T-cell (primary cell): ENCODE data around the gene ETS2. TPM values are rescaled to one million over a fixed set of nuclear protein-coding genes. Genes with fewer than 3 reads are reported as not detected.

Experiments used
- ATAC-seq, 4 experiments: fragments of 200-7000 bp in 3 of 4; fragments of 150-1000 bp in 1 of 4; cut with Tn5 transposase; replicated peaks in 1 of 4; 1 replicate in 3 of 4; 2 replicates in 1 of 4; pipeline ENCODE4 v1.10.0; 2021; ENCODE audit warnings: moderate library complexity in 3 of 4, mild to moderate bottlenecking in 2 of 4, moderate number of reproducible peaks in 1 of 4
- CTCF ChIA-PET, 2 donors: fragments of 300-600 bp; sonication (Branson Sonifier 250); formaldehyde crosslinking; loops; one replicate each; lab custom pipeline; 2022; ENCODE audit warnings: antibody characterized with exemption in 2 of 2; lab: Charles Lee
- POLR2A ChIA-PET, 2 donors: fragments of 300-600 bp; sonication (Branson Sonifier 250); formaldehyde crosslinking; loops; one replicate each; lab custom pipeline; 2022; ENCODE audit warnings: antibody characterized with exemption in 2 of 2; lab: Charles Lee
- DNase-seq, 35 experiments: peaks; one replicate each; pipeline versions ENCODE4 v3.0.0 to v3.0.0-alpha.2; 2013 to 2023
- H3K27ac ChIP-seq: one replicate; pipeline ENCODE4 v1.5.1; 2013; ENCODE audit warnings: low read length
- H3K27me3 ChIP-seq, 2 experiments: replicated peaks in 1 of 2; 1 replicate in 1 of 2; 2 replicates in 1 of 2; pipeline versions ENCODE4 v1.6.1 to v1.7.0; 2013; ENCODE audit warnings: low read length in 1 of 2, mixed read lengths in 1 of 2; ENCODE audit not compliant: control insufficient read depth in 2 of 2, insufficient read depth in 2 of 2; ENCODE audit errors: extremely low read depth in 1 of 2
- H3K36me3 ChIP-seq, 2 donors: 1 replicate in 1 of 2; 2 replicates in 1 of 2; pipeline versions ENCODE4 v1.6.1 to v1.7.0; 2013; ENCODE audit warnings: low read length in 1 of 2; ENCODE audit not compliant: control insufficient read depth in 2 of 2, insufficient read depth in 1 of 2; ENCODE audit errors: extremely low read depth in 1 of 2
- H3K4me1 ChIP-seq, 2 experiments: 1 replicate in 1 of 2; 2 replicates in 1 of 2; pipeline versions ENCODE4 v1.6.1 to v1.7.0; 2013; ENCODE audit warnings: low read length in 2 of 2, mixed read lengths in 1 of 2; ENCODE audit not compliant: insufficient read depth in 2 of 2, control insufficient read depth in 1 of 2; ENCODE audit errors: extremely low read depth in 1 of 2
- H3K4me3 ChIP-seq, 2 donors: 1 replicate in 1 of 2; 2 replicates in 1 of 2; pipeline versions ENCODE4 v1.5.1 to v1.7.0; 2013; ENCODE audit warnings: mild to moderate bottlenecking in 2 of 2, low read length in 1 of 2, moderate library complexity in 1 of 2; ENCODE audit not compliant: control insufficient read depth in 1 of 2; ENCODE audit errors: extremely low read depth in 1 of 2
- H3K9me3 ChIP-seq: 2 replicates; pipeline ENCODE4 v1.7.0; 2013
- H3K27ac Mint-ChIP-seq, 2 donors: one replicate each; pipeline ENCODE4 v1.8.0; 2020 to 2021; ENCODE audit warnings: mild to moderate bottlenecking in 2 of 2, mixed read lengths in 2 of 2
- H3K27me3 Mint-ChIP-seq, 2 donors: one replicate each; pipeline ENCODE4 v1.8.0; 2021 to 2022; ENCODE audit warnings: mixed read lengths in 2 of 2
- H3K36me3 Mint-ChIP-seq: one replicate; pipeline ENCODE4 v1.8.0; 2021; ENCODE audit warnings: mixed read lengths
- H3K4me1 Mint-ChIP-seq, 3 donors: one replicate each; pipeline ENCODE4 v1.8.0; 2020 to 2022; ENCODE audit warnings: mixed read lengths in 3 of 3, mild to moderate bottlenecking in 1 of 3
- H3K4me3 Mint-ChIP-seq, 3 donors: one replicate each; pipeline ENCODE4 v1.8.0; 2020 to 2022; ENCODE audit warnings: mild to moderate bottlenecking in 3 of 3, mixed read lengths in 3 of 3, moderate library complexity in 3 of 3
- H3K9me3 Mint-ChIP-seq, 3 donors: one replicate each; pipeline ENCODE4 v1.8.0; 2020 to 2022; ENCODE audit warnings: mixed read lengths in 3 of 3
- WGBS: methylation state at CpG from one replicate; pipeline ENCODE4 v1.1.5; 2013; ENCODE audit warnings: missing lambda C conversion rate; ENCODE audit not compliant: insufficient coverage; 5-methylcytosine and 5-hydroxymethylcytosine counted together
- total RNA-seq, 35 experiments: library from RNA in 6 of 35; stranded (reverse) in 6 of 35; fragments of 120-200 nt in 1 of 35; gene quantifications; one replicate each; pipeline versions ENCODE4 v1.2.1 to v1.2.4 and lab custom pipeline; 2013 to 2026

The ETS2 gene
- total RNA-seq, 5 donors from 2014 or later (not counting 1 experiment from before 2014, with no cell fraction given), result 12.3 to 17.3 (median 16.5) TPM

GRCh38 chr21:38798481-38798882 is 7.2 kb upstream of the ETS2 start:
- H3K27me3 Mint-ChIP-seq, result peaks cover 0 to 6% of the 10 kb centered on the region in 2 donors
- Histone ChIP-seq H3K27ac (no peak overlapping the region), H3K36me3 (no peaks in the 10 kb centered on the region), H3K9me3 (no peaks in the 10 kb centered on the region), H3K4me3 (no peak overlapping the region), H3K27me3 (peaks cover 0 to 10% of the 10 kb centered on the region in 2 experiments), H3K4me1 (no peaks in the 10 kb centered on the region)
- ChIA-PET CTCF (no interaction called here), POLR2A (no interaction called here)
- ATAC-seq (no peak), DNase-seq (no peak)
- 63% methylated on average over 4 of the region's 7 CpGs for WGBS
- no peak overlapping the region for H3K27ac Mint-ChIP-seq
- no peaks in the 10 kb centered on the region for H3K9me3 Mint-ChIP-seq
- no peak overlapping the region for H3K4me3 Mint-ChIP-seq
- no peaks in the 10 kb centered on the region for H3K4me1 Mint-ChIP-seq
- H3K36me3 Mint-ChIP-seq, result no peaks in the 10 kb centered on the region

GRCh38 chr21:38800046-38800758 is 5.5 kb upstream of the ETS2 start:
- ATAC-seq (no peak), DNase-seq (no peak)
- Histone ChIP-seq H3K4me3 (no peak overlapping the region), H3K4me1 (peaks cover 0 to 12% of the 10 kb centered on the region in 2 experiments), H3K9me3 (no peaks in the 10 kb centered on the region), H3K27me3 (peaks cover 0 to 14% of the 10 kb centered on the region in 2 experiments), H3K27ac (no peak overlapping the region), H3K36me3 (no peaks in the 10 kb centered on the region)
- H3K27ac Mint-ChIP-seq, result no peak overlapping the region
- ChIA-PET CTCF (no interaction called here), POLR2A (no interaction called here)
- H3K4me3 Mint-ChIP-seq, result no peak overlapping the region
- H3K36me3 Mint-ChIP-seq, result no peaks in the 10 kb centered on the region
- no peaks in the 10 kb centered on the region for H3K9me3 Mint-ChIP-seq
- H3K4me1 Mint-ChIP-seq, result peaks cover 6 to 7% (median 7%) of the 10 kb centered on the region in 3 donors
- H3K27me3 Mint-ChIP-seq, result peaks cover 0 to 6% of the 10 kb centered on the region in 2 donors
- WGBS, result 76% methylated on average over 4 of the region's 5 CpGs

- H3K27ac ChIP-seq, result no peak overlapping the region
- 60% methylated on average over 1 of the region's 12 CpGs for WGBS
- no peaks in the 10 kb centered on the region for H3K9me3 ChIP-seq
- DNase-seq, result no peak
- H3K27me3 ChIP-seq, result peaks cover 0 to 10% of the 10 kb centered on the region in 2 experiments
- H3K4me3 Mint-ChIP-seq, result no peak overlapping the region
- H3K27me3 Mint-ChIP-seq, result peaks cover 0 to 6% of the 10 kb centered on the region in 2 donors
- no peak overlapping the region for H3K27ac Mint-ChIP-seq
- ChIA-PET CTCF (interaction anchor here in 1 of 2 donors (0.5 kb wide), 1 partner anchor 33 kb away, joined by 3 read pairs; no protein-coding TSS in a partner anchor), POLR2A (no interaction called here)
- peaks cover 6 to 7% (median 7%) of the 10 kb centered on the region in 3 donors for H3K4me1 Mint-ChIP-seq
- no peaks in the 10 kb centered on the region for H3K36me3 ChIP-seq
- H3K9me3 Mint-ChIP-seq, result no peaks in the 10 kb centered on the region
- H3K36me3 Mint-ChIP-seq, result no peaks in the 10 kb centered on the region
- peaks cover 0 to 14% of the 10 kb centered on the region in 2 experiments for H3K4me1 ChIP-seq
- H3K4me3 ChIP-seq, result no peak overlapping the region
- no peak for ATAC-seq
Observed at GRCh38 chr21:38800924-38801744, 4.6 kb upstream of the ETS2 start.

- no peaks in the 10 kb centered on the region for H3K36me3 Mint-ChIP-seq
- DNase-seq (no peak), ATAC-seq (no peak)
- H3K36me3 ChIP-seq, result no peaks in the 10 kb centered on the region
- H3K4me1 Mint-ChIP-seq, result peaks cover 14 to 16% (median 15%) of the 10 kb centered on the region in 3 donors
- H3K27ac Mint-ChIP-seq, result no peak overlapping the region
- WGBS, result 91% methylated on average over 6 of the region's 16 CpGs
- H3K27me3 ChIP-seq, result peaks cover 0 to 6% of the 10 kb centered on the region in 2 experiments
- peaks cover 0 to 6% of the 10 kb centered on the region in 2 donors for H3K27me3 Mint-ChIP-seq
- H3K4me3 ChIP-seq, result no peak overlapping the region
- CTCF ChIA-PET, result no interaction called here
- POLR2A ChIA-PET, result no interaction called here
- no peak overlapping the region for H3K27ac ChIP-seq
- no peak overlapping the region for H3K4me3 Mint-ChIP-seq
- peaks cover 6 to 19% of the 10 kb centered on the region in 2 experiments for H3K4me1 ChIP-seq
- H3K9me3 Mint-ChIP-seq, result no peaks in the 10 kb centered on the region
- H3K9me3 ChIP-seq, result no peaks in the 10 kb centered on the region
Observed at GRCh38 chr21:38802050-38803026, 3.4 kb upstream of the ETS2 start.

GRCh38 chr21:38803075-38803660 is 2.6 kb upstream of the ETS2 start:
- POLR2A ChIA-PET, result no interaction called here

More at GRCh38 chr21:38803075-38803660, 2.6 kb upstream of the ETS2 start:
- Histone ChIP-seq H3K9me3 (no peaks in the 10 kb centered on the region), H3K36me3 (no peaks in the 10 kb centered on the region), H3K27me3 (peaks cover 0 to 6% of the 10 kb centered on the region in 2 experiments), H3K4me1 (peaks cover 6 to 19% of the 10 kb centered on the region in 2 experiments), H3K4me3 (no peak overlapping the region), H3K27ac (no peak overlapping the region)
- no peak for DNase-seq
- no peak for ATAC-seq
- no peaks in the 10 kb centered on the region for H3K9me3 Mint-ChIP-seq
- WGBS, result 100% methylated on average over 1 of the region's 7 CpGs
- no peak overlapping the region for H3K27ac Mint-ChIP-seq
- CTCF ChIA-PET, result no interaction called here
- peaks cover 22 to 24% (median 23%) of the 10 kb centered on the region in 3 donors for H3K4me1 Mint-ChIP-seq
- no peaks in the 10 kb centered on the region for H3K36me3 Mint-ChIP-seq
- H3K27me3 Mint-ChIP-seq, result peaks cover 0 to 6% of the 10 kb centered on the region in 2 donors
- H3K4me3 Mint-ChIP-seq, result no peak overlapping the region
